ES-I3 (cell line): Measurements from ENCODE around the gene PRKCH.

Experiments
- H3K36me3 ChIP-seq: 2 replicates; pipeline ENCODE4 v1.6.1; 2013; ENCODE audit warnings: mild to moderate bottlenecking, low read length, control low read depth, moderate library complexity; ENCODE audit not compliant: insufficient read depth
- H3K4me1 ChIP-seq: 2 replicates; pipeline ENCODE4 v1.6.1; 2013; ENCODE audit warnings: mild to moderate bottlenecking, control low read depth, low read length; ENCODE audit not compliant: insufficient read depth
- H3K9ac ChIP-seq: 2 replicates; pipeline ENCODE4 v1.6.1; 2013; ENCODE audit warnings: low read depth, mild to moderate bottlenecking, low read length, moderate library complexity
- H3K9me3 ChIP-seq: 2 replicates; pipeline ENCODE4 v1.6.1; 2013; ENCODE audit warnings: mild to moderate bottlenecking, low read length, moderate library complexity; ENCODE audit not compliant: control insufficient read depth, insufficient read depth

Gene PRKCH

GRCh38 chr14:61569812-61570548 lies 248.6 kb downstream of the PRKCH start:
- H3K9ac ChIP-seq: no peak overlapping the region
- H3K4me1 ChIP-seq: peaks cover 38% of the 10 kb centered on the region
- H3K36me3 ChIP-seq: no peaks in the 10 kb centered on the region
- no peaks in the 10 kb centered on the region for H3K9me3 ChIP-seq

DNA sequence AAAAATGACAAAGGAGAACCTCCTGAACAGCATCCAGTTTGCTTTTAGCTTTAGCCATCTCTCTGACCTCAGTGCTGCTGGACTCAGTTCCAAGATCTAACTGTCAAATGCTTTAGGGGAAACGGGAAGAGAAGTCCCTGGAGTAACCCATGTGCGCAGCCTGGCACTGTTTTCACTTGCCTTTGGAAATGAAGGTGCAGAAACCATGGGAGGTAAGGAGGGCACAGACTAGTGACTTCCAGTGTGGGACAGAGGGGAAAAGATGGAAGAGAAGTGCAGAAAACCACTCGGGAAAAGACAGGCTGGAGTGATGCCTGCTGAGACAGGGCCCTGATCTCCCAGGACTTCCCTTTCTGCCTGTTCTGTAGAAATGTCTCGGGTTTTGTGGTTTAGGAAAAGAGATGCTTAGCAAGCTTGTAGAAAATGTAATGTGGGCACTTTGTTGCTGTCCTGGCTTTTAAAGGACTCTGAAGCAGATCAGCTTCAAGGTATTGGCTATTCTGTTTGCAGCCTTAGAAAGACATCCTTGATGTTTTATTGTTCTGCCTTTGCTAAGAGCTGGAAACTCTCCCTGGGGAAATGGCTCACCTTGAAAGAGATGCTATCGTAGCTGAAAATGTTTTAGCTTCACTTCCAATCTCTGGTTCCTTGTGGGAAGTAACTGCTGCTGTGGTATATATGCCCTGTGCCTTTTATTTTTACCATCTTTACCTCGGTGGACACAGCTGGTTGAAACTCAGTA lies 249.3 kb downstream of the PRKCH start:
- peaks cover 38% of the 10 kb centered on the region for H3K4me1 ChIP-seq
- no peaks in the 10 kb centered on the region for H3K9me3 ChIP-seq
- no peak overlapping the region for H3K9ac ChIP-seq
- H3K36me3 ChIP-seq: no peaks in the 10 kb centered on the region

GRCh38 chr14:61571917-61572316 lies 250.5 kb downstream of the PRKCH start:
- Histone ChIP-seq H3K9ac (no peak overlapping the region), H3K9me3 (no peaks in the 10 kb centered on the region), H3K36me3 (no peaks in the 10 kb centered on the region), H3K4me1 (peaks cover 38% of the 10 kb centered on the region)

GRCh38 chr14:61573321-61573720 lies 251.9 kb downstream of the PRKCH start:
- Histone ChIP-seq H3K9ac (no peak overlapping the region), H3K9me3 (no peaks in the 10 kb centered on the region), H3K36me3 (no peaks in the 10 kb centered on the region), H3K4me1 (peaks cover 30% of the 10 kb centered on the region)

- Histone ChIP-seq H3K9me3 (no peaks in the 10 kb centered on the region), H3K9ac (no peak overlapping the region), H3K36me3 (no peaks in the 10 kb centered on the region), H3K4me1 (peaks cover 28% of the 10 kb centered on the region)
Measured at GRCh38 chr14:61573748-61574513, 252.6 kb downstream of the PRKCH start.

DNA sequence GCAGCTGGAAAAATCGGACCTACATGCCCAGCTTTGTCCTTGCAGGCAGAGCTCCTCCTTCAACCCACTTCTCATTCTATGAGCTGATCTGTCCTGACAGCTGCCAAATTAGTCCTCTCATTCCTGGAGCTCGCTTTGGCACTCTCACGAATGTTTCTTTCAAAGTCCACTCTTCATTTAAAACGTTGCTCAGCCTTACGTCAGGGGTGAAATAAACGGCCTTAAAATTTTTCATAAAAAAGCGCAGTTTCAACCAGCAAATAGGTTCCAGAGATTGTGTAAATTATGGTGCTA lies 253.1 kb downstream of the PRKCH start:
- Histone ChIP-seq H3K9me3 (no peaks in the 10 kb centered on the region), H3K4me1 (peaks cover 23% of the 10 kb centered on the region), H3K36me3 (no peaks in the 10 kb centered on the region), H3K9ac (no peak overlapping the region)

DNA sequence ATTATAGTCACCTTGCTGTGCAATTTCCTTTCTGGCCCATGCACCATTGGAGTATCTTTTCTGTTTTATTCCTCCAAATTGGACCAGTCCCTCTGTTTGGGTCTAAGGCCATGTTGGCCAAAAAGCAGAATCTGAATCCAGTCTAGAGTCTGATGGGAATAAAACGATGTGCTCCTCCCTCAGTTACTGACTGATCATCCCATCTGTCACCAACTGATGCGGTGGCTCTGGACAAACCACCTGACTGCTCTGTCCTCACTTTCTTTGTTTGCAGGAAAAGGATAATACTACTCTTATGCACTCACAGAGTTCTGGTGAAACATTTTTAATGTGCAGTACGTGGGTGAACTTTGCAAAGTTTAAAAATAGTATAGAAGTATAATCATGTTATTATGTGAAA lies 253.7 kb downstream of the PRKCH start:
- H3K36me3 ChIP-seq: no peaks in the 10 kb centered on the region
- no peaks in the 10 kb centered on the region for H3K9me3 ChIP-seq
- H3K4me1 ChIP-seq: peaks cover 16% of the 10 kb centered on the region
- H3K9ac ChIP-seq: no peak overlapping the region

DNA sequence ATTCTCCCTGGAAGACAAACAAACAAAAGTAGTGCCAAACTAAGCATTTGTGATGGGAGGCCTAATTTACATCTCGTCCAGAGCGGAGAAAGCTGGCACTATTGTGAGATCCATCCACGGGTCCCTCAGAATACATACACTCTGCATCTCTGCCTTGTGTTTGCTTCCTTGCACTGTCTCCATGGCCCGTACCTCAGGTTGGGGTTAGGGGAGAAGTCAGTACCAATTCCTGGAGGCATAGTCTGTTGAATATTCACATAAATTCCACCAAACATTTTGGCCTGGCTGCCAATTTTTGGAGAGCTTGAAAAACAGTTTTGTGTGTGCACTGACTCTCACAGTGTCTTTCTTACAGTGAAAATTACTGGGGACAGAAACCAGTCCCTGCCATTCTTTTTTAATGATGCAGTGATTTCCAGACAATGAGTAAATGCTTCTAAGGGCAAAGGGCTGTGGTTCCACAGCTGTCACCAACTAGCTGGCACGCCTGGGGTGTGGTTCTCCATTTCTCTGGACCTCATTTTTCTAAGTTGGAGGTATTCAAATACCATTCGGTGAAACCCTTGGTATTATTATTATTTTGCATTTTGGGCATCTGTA lies 254.3 kb downstream of the PRKCH start:
- Histone ChIP-seq H3K9me3 (no peaks in the 10 kb centered on the region), H3K36me3 (no peaks in the 10 kb centered on the region), H3K4me1 (peaks cover 13% of the 10 kb centered on the region), H3K9ac (no peak overlapping the region)

GRCh38 chr14:61577506-61577931 lies 256.1 kb downstream of the PRKCH start:
- H3K9me3 ChIP-seq: no peaks in the 10 kb centered on the region
- H3K4me1 ChIP-seq: peaks cover 13% of the 10 kb centered on the region
- no peak overlapping the region for H3K9ac ChIP-seq
- H3K36me3 ChIP-seq: no peaks in the 10 kb centered on the region

GRCh38 chr14:61578745-61579144 lies 257.4 kb downstream of the PRKCH start:
- Histone ChIP-seq H3K4me1 (peaks cover 8% of the 10 kb centered on the region), H3K9ac (no peak overlapping the region), H3K9me3 (no peaks in the 10 kb centered on the region), H3K36me3 (no peaks in the 10 kb centered on the region)

GRCh38 chr14:61581340-61581739 lies 260.0 kb downstream of the PRKCH start:
- H3K4me1 ChIP-seq: no peaks in the 10 kb centered on the region; the same call in 1 of the 2 replicates
- H3K36me3 ChIP-seq: no peaks in the 10 kb centered on the region
- no peaks in the 10 kb centered on the region for H3K9me3 ChIP-seq
- H3K9ac ChIP-seq: no peak overlapping the region

DNA sequence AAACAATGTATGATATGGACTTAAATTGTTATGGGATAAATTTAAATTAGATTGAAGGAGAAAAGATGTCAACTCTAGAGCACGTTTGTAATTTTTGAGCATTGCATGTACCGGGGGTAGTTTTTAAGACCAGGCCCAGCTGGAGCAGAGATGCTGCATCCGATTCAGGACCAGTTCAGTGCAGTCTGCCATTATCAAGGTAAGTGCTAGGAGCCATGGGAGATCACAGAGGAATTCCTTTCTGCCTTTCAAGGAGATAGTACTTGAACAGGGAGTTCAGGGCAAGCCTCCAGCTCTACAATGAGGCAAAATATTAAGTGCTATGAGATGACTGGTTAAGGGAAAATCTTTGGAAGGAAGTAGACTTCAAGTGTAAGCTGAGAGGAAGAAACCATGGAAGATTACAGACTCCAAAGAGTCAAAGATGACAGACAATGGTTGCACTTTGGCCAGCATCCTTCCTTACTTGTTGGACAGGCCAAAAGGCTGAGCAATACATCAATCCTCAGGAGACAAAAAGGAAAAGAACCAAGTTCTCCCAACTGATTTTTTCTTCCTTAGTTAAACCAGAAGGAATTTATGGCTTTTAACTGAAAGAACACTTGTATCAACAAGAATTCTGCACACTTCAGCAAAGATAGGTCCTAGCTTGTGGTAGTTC lies 260.7 kb downstream of the PRKCH start:
- H3K36me3 ChIP-seq: no peaks in the 10 kb centered on the region
- no peaks in the 10 kb centered on the region for H3K9me3 ChIP-seq
- no peak overlapping the region for H3K9ac ChIP-seq
- H3K4me1 ChIP-seq: no peaks in the 10 kb centered on the region; the same call in 1 of the 2 replicates

DNA sequence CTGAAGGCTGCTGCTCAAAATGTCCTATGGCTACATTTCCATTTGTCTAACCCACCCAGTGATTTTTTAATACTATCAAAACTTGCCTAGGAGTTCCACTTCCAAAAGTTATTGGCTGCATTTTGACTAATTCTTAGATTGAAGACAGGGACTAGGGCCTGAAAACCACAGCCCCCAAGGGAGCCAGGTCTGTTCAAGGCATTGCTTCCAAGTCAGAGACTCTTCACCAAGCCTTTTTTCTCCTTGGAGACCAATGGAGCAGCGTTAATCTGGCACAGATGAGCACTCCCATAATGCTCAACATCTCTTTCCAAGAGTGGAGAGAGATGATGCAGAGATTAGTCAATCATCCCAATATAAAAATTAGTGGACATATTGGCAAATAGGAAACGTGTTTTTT lies 261.4 kb downstream of the PRKCH start:
- Histone ChIP-seq H3K36me3 (no peaks in the 10 kb centered on the region), H3K9ac (no peak overlapping the region), H3K4me1 (no peaks in the 10 kb centered on the region; the same call in 1 of the 2 replicates), H3K9me3 (no peaks in the 10 kb centered on the region)

DNA sequence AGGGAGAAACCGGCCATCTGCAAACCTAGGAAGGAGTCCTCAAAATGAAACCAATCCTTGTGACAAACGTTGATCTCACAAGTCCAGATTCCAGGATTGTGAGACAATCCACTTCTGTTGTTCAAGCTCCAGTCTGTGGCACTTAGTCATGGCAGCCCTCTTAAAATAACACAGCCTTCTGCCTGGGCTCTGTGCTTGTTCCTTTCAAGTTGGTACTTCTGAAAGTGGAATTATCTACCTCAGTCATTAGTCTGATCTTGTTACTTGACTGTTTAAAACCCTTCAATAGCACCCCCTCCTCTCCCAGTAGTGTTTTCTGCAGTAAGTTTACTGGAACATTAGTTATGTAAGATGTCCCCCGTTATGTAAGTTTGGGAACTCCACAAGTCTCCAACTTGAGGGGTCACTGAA lies 263.0 kb downstream of the PRKCH start:
- H3K4me1 ChIP-seq: no peaks in the 10 kb centered on the region; the same call in 1 of the 2 replicates

More for the DNA sequence above, 263.0 kb downstream of the PRKCH start:
- no peaks in the 10 kb centered on the region for H3K36me3 ChIP-seq
- no peaks in the 10 kb centered on the region for H3K9me3 ChIP-seq
- no peak overlapping the region for H3K9ac ChIP-seq
